Measurements from ENCODE around the gene IL26.

GRCh38 chr12:68237078-68237477 lies 11.5 kb upstream of the IL26 start:
- TF ChIP-seq CTCF (IDR thresholded peaks at IDR 0.05): no peak
- TF ChIP-seq POLR2A (IDR thresholded peaks at IDR 0.05): no peak
